ENCODE measurements around the gene PCOLCE2.

Gene PCOLCE2

DNA sequence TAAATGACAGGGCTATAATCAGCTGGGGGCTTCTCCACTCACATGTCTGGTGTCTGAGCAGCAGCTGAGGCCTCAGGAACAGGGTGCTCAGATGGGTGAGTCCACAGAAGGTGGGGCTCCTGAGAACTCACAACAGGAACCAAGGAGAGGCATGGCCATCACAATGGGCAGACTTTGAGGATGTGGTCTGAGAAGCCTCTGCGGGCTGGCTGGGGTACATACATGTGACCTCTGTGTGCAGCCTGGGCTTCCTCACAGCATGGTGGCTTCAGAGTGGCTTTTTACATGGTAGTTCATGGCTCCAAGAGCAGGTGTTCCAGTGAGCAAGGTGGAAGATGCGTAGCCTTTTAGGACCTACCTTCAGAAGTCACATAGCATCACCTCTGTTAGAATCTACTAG is 106.3 kb downstream of the PCOLCE2 start:
- TF ChIP-seq CTCF (IDR thresholded peaks at IDR 0.05; ENCODE audit: low read length) (no peak), EZH2 (IDR thresholded peaks at IDR 0.05; ENCODE audit: borderline replicate concordance, low read length) (no peak)
- H3K9me2 ChIP-seq (ENCODE audit: low read depth, low read length), result no peaks in the 10 kb centered on the region
- H3K4me2 ChIP-seq (ENCODE audit: low read length), result no peak overlapping the region
- H3K79me2 ChIP-seq (ENCODE audit: insufficient read depth, low read length), result no peaks in the 10 kb centered on the region
- no peak overlapping the region for H2AFZ ChIP-seq (ENCODE audit: low read length)
- H3F3A ChIP-seq (ENCODE audit: insufficient read depth, low read length), result no peaks in the 10 kb centered on the region
- H3K9me3 ChIP-seq (ENCODE audit: low read length), result no peaks in the 10 kb centered on the region
- no peaks in the 10 kb centered on the region for H3K36me3 ChIP-seq (ENCODE audit: insufficient read depth, low read length)
- no peak overlapping the region for H3K9ac ChIP-seq (ENCODE audit: low read length)
- H3K4me1 ChIP-seq (ENCODE audit: insufficient read depth, low read length, severe bottlenecking), result no peaks in the 10 kb centered on the region
- 0 out of 2 replicates have a peak, but pooled peaks cover 3% of the 10 kb centered on the region for H4K20me1 ChIP-seq (ENCODE audit: insufficient read depth, low read length)
- H3K4me3 ChIP-seq (ENCODE audit: low read depth, low read length, poor library complexity, severe bottlenecking), result no peak overlapping the region
- no peak overlapping the region for H3K27ac ChIP-seq (ENCODE audit: low read depth, low read length, poor library complexity, severe bottlenecking)
- H3K27me3 ChIP-seq (ENCODE audit: insufficient read depth, low read length), result no peaks in the 10 kb centered on the region

GRCh38 chr3:142779591-142779990 is 109.3 kb downstream of the PCOLCE2 start:
- no peak for TF ChIP-seq EZH2 (IDR thresholded peaks at IDR 0.05; ENCODE audit: borderline replicate concordance, low read length)
- TF ChIP-seq CTCF (IDR thresholded peaks at IDR 0.05; ENCODE audit: low read length), result no peak
- Histone ChIP-seq H3K4me2 (ENCODE audit: low read length) (no peak overlapping the region), H3F3A (ENCODE audit: insufficient read depth, low read length) (no peaks in the 10 kb centered on the region), H3K36me3 (ENCODE audit: insufficient read depth, low read length) (no peaks in the 10 kb centered on the region), H3K79me2 (ENCODE audit: insufficient read depth, low read length) (no peaks in the 10 kb centered on the region), H3K4me1 (ENCODE audit: insufficient read depth, low read length, severe bottlenecking) (no peaks in the 10 kb centered on the region), H3K9me2 (ENCODE audit: low read depth, low read length) (no peaks in the 10 kb centered on the region), H3K9me3 (ENCODE audit: low read length) (no peaks in the 10 kb centered on the region), H4K20me1 (ENCODE audit: insufficient read depth, low read length) (0 out of 2 replicates have a peak, but pooled peaks cover 3% of the 10 kb centered on the region), H3K4me3 (ENCODE audit: low read depth, low read length, poor library complexity, severe bottlenecking) (no peak overlapping the region), H3K27me3 (ENCODE audit: insufficient read depth, low read length) (no peaks in the 10 kb centered on the region), H3K27ac (ENCODE audit: low read depth, low read length, poor library complexity, severe bottlenecking) (no peak overlapping the region), H2AFZ (ENCODE audit: low read length) (no peak overlapping the region), H3K9ac (ENCODE audit: low read length) (no peak overlapping the region)

DNA sequence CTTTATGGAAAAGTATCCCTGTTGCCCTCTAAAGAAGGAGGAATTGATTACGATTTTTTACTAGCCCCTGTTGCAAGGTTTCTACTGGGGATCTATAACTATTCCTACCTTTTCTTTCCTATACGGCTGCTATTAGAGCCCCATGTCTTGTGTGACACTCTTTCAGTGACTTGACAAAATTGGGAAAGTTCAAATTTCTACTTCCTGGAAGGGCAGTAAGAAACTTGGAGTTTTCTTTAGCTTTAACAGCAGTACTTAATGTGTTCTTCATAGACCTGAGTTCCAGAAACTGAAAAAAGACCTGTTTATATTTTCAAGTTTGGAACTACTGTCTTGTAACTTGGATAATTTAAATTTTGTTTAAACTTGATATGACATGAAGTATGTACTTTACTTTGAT is 110.3 kb downstream of the PCOLCE2 start:
- no peaks in the 10 kb centered on the region for H3K27me3 ChIP-seq (ENCODE audit: insufficient read depth, low read length)
- H3K79me2 ChIP-seq (ENCODE audit: insufficient read depth, low read length), result no peaks in the 10 kb centered on the region
- H3K9me2 ChIP-seq (ENCODE audit: low read depth, low read length), result no peaks in the 10 kb centered on the region
- H3K27ac ChIP-seq (ENCODE audit: low read depth, low read length, poor library complexity, severe bottlenecking), result no peak overlapping the region
- H3F3A ChIP-seq (ENCODE audit: insufficient read depth, low read length), result no peaks in the 10 kb centered on the region
- H3K4me1 ChIP-seq (ENCODE audit: insufficient read depth, low read length, severe bottlenecking), result no peaks in the 10 kb centered on the region
- H3K36me3 ChIP-seq (ENCODE audit: insufficient read depth, low read length), result no peaks in the 10 kb centered on the region
- no peak overlapping the region for H2AFZ ChIP-seq (ENCODE audit: low read length)
- TF ChIP-seq CTCF (IDR thresholded peaks at IDR 0.05; ENCODE audit: low read length), result no peak
- TF ChIP-seq EZH2 (IDR thresholded peaks at IDR 0.05; ENCODE audit: borderline replicate concordance, low read length), result no peak
- H3K4me2 ChIP-seq (ENCODE audit: low read length), result no peak overlapping the region
- H3K9me3 ChIP-seq (ENCODE audit: low read length), result no peaks in the 10 kb centered on the region
- H3K4me3 ChIP-seq (ENCODE audit: low read depth, low read length, poor library complexity, severe bottlenecking), result no peak overlapping the region
- 0 out of 2 replicates have a peak, but pooled peaks cover 3% of the 10 kb centered on the region for H4K20me1 ChIP-seq (ENCODE audit: insufficient read depth, low read length)
- H3K9ac ChIP-seq (ENCODE audit: low read length), result no peak overlapping the region
